ENCODE data around the gene IPO5.
A peak's percentile ranks its signal among the peaks of the same experiment; 100 is the strongest.

GRCh38 chr13:97911311-97912138, 42.0 kb upstream of the IPO5 start:
- TF ChIP-seq POLR2AphosphoS5 (IDR thresholded peaks at IDR 0.05; ENCODE audit: low read depth, low read length) (no peak), TEAD4 (IDR thresholded peaks at IDR 0.05; ENCODE audit: borderline replicate concordance, insufficient read depth) (no peak), TAF1 (IDR thresholded peaks at IDR 0.05; ENCODE audit: borderline replicate concordance, low read depth, low read length) (no peak), RAD21 (IDR thresholded peaks at IDR 0.05; ENCODE audit: low read length) (peak; percentile 49), RFX5 (IDR thresholded peaks at IDR 0.05; ENCODE audit: low read length) (no peak), EP300 (IDR thresholded peaks at IDR 0.05; ENCODE audit: borderline replicate concordance in 1 of 2, low read depth in 1 of 2, low read length in 1 of 2) (no peak), NFIC (IDR thresholded peaks at IDR 0.05; ENCODE audit: borderline replicate concordance) (no peak), USF2 (IDR thresholded peaks at IDR 0.05; ENCODE audit: borderline replicate concordance, low read depth, low read length) (no peak), FOXM1 (IDR thresholded peaks at IDR 0.05; ENCODE audit: low read depth) (no peak), MAX (IDR thresholded peaks at IDR 0.05; ENCODE audit: low read depth) (no peak)
- TF ChIP-seq, protein P1, sequence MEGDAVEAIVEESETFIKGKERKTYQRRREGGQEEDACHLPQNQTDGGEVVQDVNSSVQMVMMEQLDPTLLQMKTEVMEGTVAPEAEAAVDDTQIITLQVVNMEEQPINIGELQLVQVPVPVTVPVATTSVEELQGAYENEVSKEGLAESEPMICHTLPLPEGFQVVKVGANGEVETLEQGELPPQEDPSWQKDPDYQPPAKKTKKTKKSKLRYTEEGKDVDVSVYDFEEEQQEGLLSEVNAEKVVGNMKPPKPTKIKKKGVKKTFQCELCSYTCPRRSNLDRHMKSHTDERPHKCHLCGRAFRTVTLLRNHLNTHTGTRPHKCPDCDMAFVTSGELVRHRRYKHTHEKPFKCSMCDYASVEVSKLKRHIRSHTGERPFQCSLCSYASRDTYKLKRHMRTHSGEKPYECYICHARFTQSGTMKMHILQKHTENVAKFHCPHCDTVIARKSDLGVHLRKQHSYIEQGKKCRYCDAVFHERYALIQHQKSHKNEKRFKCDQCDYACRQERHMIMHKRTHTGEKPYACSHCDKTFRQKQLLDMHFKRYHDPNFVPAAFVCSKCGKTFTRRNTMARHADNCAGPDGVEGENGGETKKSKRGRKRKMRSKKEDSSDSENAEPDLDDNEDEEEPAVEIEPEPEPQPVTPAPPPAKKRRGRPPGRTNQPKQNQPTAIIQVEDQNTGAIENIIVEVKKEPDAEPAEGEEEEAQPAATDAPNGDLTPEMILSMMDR (IDR thresholded peaks at IDR 0.05) = peak; percentile 63

All from SK-N-SH (cell line).